OCI-LY1 (cell line): ENCODE results near the gene RPGRIP1L.

Source experiments
- H2AFZ ChIP-seq: fragments of 200-600 bp; sonication (generic), shearing (Covaris generic); 2 replicates; pipeline ENCODE4 v1.6.0; 2014; ENCODE audit warnings: antibody characterized with exemption, mild to moderate bottlenecking, low read length
- H3F3A ChIP-seq: fragments of 200-600 bp; sonication (generic), shearing (Covaris generic); 2 replicates; pipeline ENCODE4 v1.6.0; 2014; ENCODE audit warnings: mild to moderate bottlenecking, antibody characterized with exemption, low read length, moderate library complexity; ENCODE audit not compliant: insufficient read depth
- H3K27ac ChIP-seq: fragments of 200-600 bp; sonication (generic); 2 replicates; pipeline ENCODE4 v1.5.1; 2014; ENCODE audit warnings: low read length, mixed run types, mild to moderate bottlenecking, low read depth; ENCODE audit not compliant: poor library complexity, severe bottlenecking
- H3K27me3 ChIP-seq: fragments of 200-600 bp; sonication (generic); 2 replicates; pipeline ENCODE4 v1.6.0; 2014; ENCODE audit warnings: antibody characterized with exemption, mild to moderate bottlenecking, low read length, moderate library complexity; ENCODE audit not compliant: insufficient read depth
- H3K36me3 ChIP-seq: fragments of 200-600 bp; sonication (generic); 2 replicates; pipeline ENCODE4 v1.6.1; 2014; ENCODE audit warnings: mild to moderate bottlenecking, antibody characterized with exemption, low read length, moderate library complexity, mixed read lengths; ENCODE audit not compliant: insufficient read depth
- H3K4me1 ChIP-seq: fragments of 200-600 bp; sonication (generic); 2 replicates; pipeline ENCODE4 v1.5.1; 2014; ENCODE audit warnings: mild to moderate bottlenecking, low read length, moderate library complexity; ENCODE audit not compliant: insufficient read depth, severe bottlenecking
- H3K4me2 ChIP-seq: fragments of 200-600 bp; sonication (generic), shearing (Covaris generic); 2 replicates; pipeline ENCODE4 v1.6.1; 2014; ENCODE audit warnings: low read length
- H3K4me3 ChIP-seq: fragments of 200-600 bp; sonication (generic); 2 replicates; pipeline ENCODE4 v1.5.1; 2014; ENCODE audit warnings: low read length, low read depth, mild to moderate bottlenecking, mixed read lengths; ENCODE audit not compliant: poor library complexity, severe bottlenecking
- H3K79me2 ChIP-seq: fragments of 200-600 bp; shearing (Covaris generic); 2 replicates; pipeline ENCODE4 v1.6.1; 2016; ENCODE audit warnings: mixed run types, low read length, mixed read lengths; ENCODE audit not compliant: insufficient read depth
- H3K9ac ChIP-seq: fragments of 200-600 bp; sonication (generic), shearing (Covaris generic); 2 replicates; pipeline ENCODE4 v1.6.1; 2014; ENCODE audit warnings: mild to moderate bottlenecking, low read length, mixed read lengths
- H3K9me2 ChIP-seq: fragments of 200-600 bp; sonication (generic), shearing (Covaris generic); 2 replicates; pipeline ENCODE4 v1.6.1; 2014; ENCODE audit warnings: low read depth, mild to moderate bottlenecking, low read length, mixed read lengths
- H3K9me3 ChIP-seq: fragments of 200-600 bp; shearing (Covaris generic); 2 replicates; pipeline ENCODE4 v1.6.1; 2014; ENCODE audit warnings: low read length, mixed read lengths
- H4K20me1 ChIP-seq: fragments of 200-600 bp; sonication (generic), shearing (Covaris generic); 2 replicates; pipeline ENCODE4 v1.6.0; 2016; ENCODE audit warnings: mild to moderate bottlenecking, low read length; ENCODE audit not compliant: insufficient read depth
- CTCF ChIP-seq: fragments of 200-600 bp; sonication (generic), shearing (Covaris generic); IDR thresholded peaks from 2 replicates; pipeline ENCODE4 v1.5.1; 2017; ENCODE audit warnings: mild to moderate bottlenecking, antibody characterized with exemption, low read length, moderate library complexity, mixed read lengths
- EZH2 ChIP-seq: fragments of 200-600 bp; sonication (generic), shearing (Covaris generic); IDR thresholded peaks from 2 replicates; pipeline ENCODE4 v1.8.0; 2017; ENCODE audit warnings: borderline replicate concordance, mixed run types, mild to moderate bottlenecking, antibody characterized with exemption, low read length, moderate library complexity, mixed read lengths

The RPGRIP1L gene

DNA sequence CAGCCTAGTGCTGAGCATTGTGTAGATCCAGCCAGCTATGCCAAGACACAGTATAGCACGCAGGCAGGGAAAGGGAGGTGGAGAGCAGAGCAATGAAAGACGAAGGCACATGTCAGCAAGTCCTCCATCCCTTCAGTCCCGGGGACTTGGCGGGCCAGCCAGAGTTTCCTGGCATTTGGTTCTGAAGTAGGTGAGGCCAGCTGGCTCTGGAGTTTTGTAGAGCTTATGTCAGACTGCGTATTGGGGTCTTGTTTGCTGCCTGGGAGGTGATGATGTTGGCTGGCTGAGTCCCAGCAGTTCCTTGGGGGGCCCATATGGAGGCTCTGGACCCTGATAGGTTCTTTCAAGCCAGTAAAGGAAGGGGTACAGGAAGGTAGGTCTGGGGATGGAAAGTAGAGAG lies 144.9 kb downstream of the RPGRIP1L start:
- Histone ChIP-seq H3K4me2 (no peak overlapping the region), H4K20me1 (no peaks in the 10 kb centered on the region), H3K27ac (no peak overlapping the region), H3F3A (no peaks in the 10 kb centered on the region), H2AFZ (no peak overlapping the region), H3K9ac (no peak overlapping the region), H3K36me3 (no peaks in the 10 kb centered on the region), H3K4me1 (no peaks in the 10 kb centered on the region), H3K27me3 (no peaks in the 10 kb centered on the region; the same call in 1 of the 2 replicates), H3K4me3 (no peak overlapping the region), H3K79me2 (no peaks in the 10 kb centered on the region), H3K9me3 (no peaks in the 10 kb centered on the region), H3K9me2 (no peaks in the 10 kb centered on the region)
- TF ChIP-seq EZH2 = no peak
- TF ChIP-seq CTCF = no peak

DNA sequence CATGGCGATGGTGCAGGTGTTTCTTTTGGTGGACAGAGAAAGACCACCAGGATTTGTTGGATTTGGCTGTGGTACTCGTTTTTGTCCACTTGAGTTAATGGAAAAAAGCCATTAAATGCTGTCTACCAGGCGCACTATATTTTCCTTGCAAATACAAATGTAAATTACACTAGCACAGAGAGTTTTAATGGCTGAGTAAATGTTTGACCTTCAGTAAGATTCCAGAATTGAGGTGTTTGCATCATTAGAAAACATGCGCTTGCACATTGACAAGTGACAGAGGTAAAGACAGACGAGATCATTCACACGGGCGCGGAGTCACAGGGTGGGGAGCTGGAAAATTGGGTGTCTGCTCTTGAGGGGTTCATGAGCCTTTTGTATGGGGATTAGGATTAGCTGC lies 147.1 kb downstream of the RPGRIP1L start:
- H4K20me1 ChIP-seq = no peaks in the 10 kb centered on the region
- H2AFZ ChIP-seq = no peak overlapping the region
- H3K9me3 ChIP-seq = no peaks in the 10 kb centered on the region
- no peak overlapping the region for H3K4me2 ChIP-seq
- H3K9me2 ChIP-seq = no peaks in the 10 kb centered on the region
- no peaks in the 10 kb centered on the region for H3K79me2 ChIP-seq
- H3K4me3 ChIP-seq = no peak overlapping the region
- H3F3A ChIP-seq = no peaks in the 10 kb centered on the region
- TF ChIP-seq EZH2 (no peak), CTCF (no peak)
- H3K4me1 ChIP-seq = no peaks in the 10 kb centered on the region
- H3K36me3 ChIP-seq = no peaks in the 10 kb centered on the region
- H3K27me3 ChIP-seq = peaks cover 7% of the 10 kb centered on the region; the same call in 1 of the 2 replicates
- H3K27ac ChIP-seq = no peak overlapping the region
- no peak overlapping the region for H3K9ac ChIP-seq

- H2AFZ ChIP-seq = no peak overlapping the region
These were observed 153.5 kb downstream of the RPGRIP1L start for GRCh38 chr16:53549970-53550690.

More at GRCh38 chr16:53549970-53550690, 153.5 kb downstream of the RPGRIP1L start:
- no peak overlapping the region for H3K4me2 ChIP-seq
- peak; percentile 78 for TF ChIP-seq CTCF
- no peak for TF ChIP-seq EZH2
- no peaks in the 10 kb centered on the region for H3K4me1 ChIP-seq
- no peaks in the 10 kb centered on the region for H3K9me3 ChIP-seq
- no peak overlapping the region for H3K4me3 ChIP-seq
- no peaks in the 10 kb centered on the region for H3K9me2 ChIP-seq
- no peak overlapping the region for H3K27ac ChIP-seq
- no peaks in the 10 kb centered on the region for H4K20me1 ChIP-seq
- no peaks in the 10 kb centered on the region for H3K79me2 ChIP-seq
- no peaks in the 10 kb centered on the region for H3F3A ChIP-seq
- peaks cover 7% of the 10 kb centered on the region; the same call in 1 of the 2 replicates for H3K27me3 ChIP-seq
- H3K36me3 ChIP-seq = no peaks in the 10 kb centered on the region
- no peak overlapping the region for H3K9ac ChIP-seq
